ENCODE measurements around the gene GALNS.

Gene GALNS

GRCh38 chr16:88771294-88771772 is 85.4 kb downstream of the GALNS start:
- Histone ChIP-seq H2AFZ (ENCODE audit: low read depth, low read length, severe bottlenecking) (no peak overlapping the region), H3K9me2 (replicated peaks; ENCODE audit: insufficient read depth, low read length) (no peaks in the 10 kb centered on the region), H3K4me3 (ENCODE audit: insufficient read depth, low read length, poor library complexity, severe bottlenecking) (no peak overlapping the region), H3K9ac (ENCODE audit: low read length) (no peak overlapping the region), H3K36me3 (ENCODE audit: low read length) (no peaks in the 10 kb centered on the region), H3K27me3 (ENCODE audit: low read length) (no peaks in the 10 kb centered on the region), H4K20me1 (ENCODE audit: low read depth, low read length) (no peaks in the 10 kb centered on the region), H3K4me2 (ENCODE audit: low read depth, low read length, poor library complexity, severe bottlenecking) (no peak overlapping the region), H3F3A (ENCODE audit: insufficient read depth) (no peaks in the 10 kb centered on the region), H3K79me2 (ENCODE audit: insufficient read depth, low read length) (no peaks in the 10 kb centered on the region), H3K27ac (ENCODE audit: low read depth, low read length) (no peak overlapping the region), H3K9me3 (ENCODE audit: insufficient read depth, low read length) (no peaks in the 10 kb centered on the region)
- no peak for TF ChIP-seq CTCF (IDR thresholded peaks at IDR 0.05; ENCODE audit: insufficient read depth, low read length, poor library complexity, severe bottlenecking)
- no peak for TF ChIP-seq EZH2phosphoT487 (conservative IDR thresholded peaks at IDR 0.05; ENCODE audit: low read length)

GRCh38 chr16:88770461-88771293 is 86.1 kb downstream of the GALNS start:
- Histone ChIP-seq H3K9me3 (ENCODE audit: insufficient read depth, low read length) (no peaks in the 10 kb centered on the region), H3K9ac (ENCODE audit: low read length) (no peak overlapping the region), H3K36me3 (ENCODE audit: low read length) (no peaks in the 10 kb centered on the region), H3K9me2 (replicated peaks; ENCODE audit: insufficient read depth, low read length) (no peaks in the 10 kb centered on the region), H3K27me3 (ENCODE audit: low read length) (no peaks in the 10 kb centered on the region), H3K27ac (ENCODE audit: low read depth, low read length) (no peak overlapping the region), H3K4me3 (ENCODE audit: insufficient read depth, low read length, poor library complexity, severe bottlenecking) (no peak overlapping the region), H3K79me2 (ENCODE audit: insufficient read depth, low read length) (no peaks in the 10 kb centered on the region), H3K4me2 (ENCODE audit: low read depth, low read length, poor library complexity, severe bottlenecking) (no peak overlapping the region), H4K20me1 (ENCODE audit: low read depth, low read length) (no peaks in the 10 kb centered on the region), H3F3A (ENCODE audit: insufficient read depth) (no peaks in the 10 kb centered on the region), H2AFZ (ENCODE audit: low read depth, low read length, severe bottlenecking) (no peak overlapping the region)
- TF ChIP-seq EZH2phosphoT487 (conservative IDR thresholded peaks at IDR 0.05; ENCODE audit: low read length), result no peak
- no peak for TF ChIP-seq CTCF (IDR thresholded peaks at IDR 0.05; ENCODE audit: insufficient read depth, low read length, poor library complexity, severe bottlenecking)

GRCh38 chr16:88769617-88770460 is 86.9 kb downstream of the GALNS start:
- H3K9ac ChIP-seq (ENCODE audit: low read length), result no peak overlapping the region
- H3K9me2 ChIP-seq (replicated peaks; ENCODE audit: insufficient read depth, low read length), result no peaks in the 10 kb centered on the region
- no peaks in the 10 kb centered on the region for H4K20me1 ChIP-seq (ENCODE audit: low read depth, low read length)
- H3F3A ChIP-seq (ENCODE audit: insufficient read depth), result no peaks in the 10 kb centered on the region
- no peaks in the 10 kb centered on the region for H3K9me3 ChIP-seq (ENCODE audit: insufficient read depth, low read length)
- no peak overlapping the region for H2AFZ ChIP-seq (ENCODE audit: low read depth, low read length, severe bottlenecking)
- H3K27me3 ChIP-seq (ENCODE audit: low read length), result no peaks in the 10 kb centered on the region
- no peak for TF ChIP-seq CTCF (IDR thresholded peaks at IDR 0.05; ENCODE audit: insufficient read depth, low read length, poor library complexity, severe bottlenecking)
- no peak for TF ChIP-seq EZH2phosphoT487 (conservative IDR thresholded peaks at IDR 0.05; ENCODE audit: low read length)
- H3K36me3 ChIP-seq (ENCODE audit: low read length), result no peaks in the 10 kb centered on the region
- H3K27ac ChIP-seq (ENCODE audit: low read depth, low read length), result no peak overlapping the region
- no peak overlapping the region for H3K4me3 ChIP-seq (ENCODE audit: insufficient read depth, low read length, poor library complexity, severe bottlenecking)
- H3K79me2 ChIP-seq (ENCODE audit: insufficient read depth, low read length), result no peaks in the 10 kb centered on the region
- no peak overlapping the region for H3K4me2 ChIP-seq (ENCODE audit: low read depth, low read length, poor library complexity, severe bottlenecking)

Data from SU-DHL-6 (cell line).